Measurements from ENCODE around the gene DBF4B. TPM values are rescaled to one million over a fixed set of nuclear protein-coding genes. Genes with fewer than 3 reads are reported as not detected.
A peak's percentile ranks its signal among the peaks of the same experiment; 100 is the strongest.

DBF4B gene
- total RNA-seq, 2 donors from 2014 or later: 31.1 to 44.9 TPM

GRCh38 chr17:44773140-44773539 is 64.7 kb downstream of the DBF4B start:
- Mint-ChIP-seq H3K4me1 (peaks cover 4% of the 10 kb centered on the region), H3K27me3 (ENCODE audit: insufficient read depth) (peaks cover 39% of the 10 kb centered on the region), H3K9me3 (no peaks in the 10 kb centered on the region), H3K36me3 (ENCODE audit: low read depth) (no peaks in the 10 kb centered on the region), H3K4me3 (no peak overlapping the region), H3K27ac (no peak overlapping the region)
- TF ChIP-seq, protein P1, sequence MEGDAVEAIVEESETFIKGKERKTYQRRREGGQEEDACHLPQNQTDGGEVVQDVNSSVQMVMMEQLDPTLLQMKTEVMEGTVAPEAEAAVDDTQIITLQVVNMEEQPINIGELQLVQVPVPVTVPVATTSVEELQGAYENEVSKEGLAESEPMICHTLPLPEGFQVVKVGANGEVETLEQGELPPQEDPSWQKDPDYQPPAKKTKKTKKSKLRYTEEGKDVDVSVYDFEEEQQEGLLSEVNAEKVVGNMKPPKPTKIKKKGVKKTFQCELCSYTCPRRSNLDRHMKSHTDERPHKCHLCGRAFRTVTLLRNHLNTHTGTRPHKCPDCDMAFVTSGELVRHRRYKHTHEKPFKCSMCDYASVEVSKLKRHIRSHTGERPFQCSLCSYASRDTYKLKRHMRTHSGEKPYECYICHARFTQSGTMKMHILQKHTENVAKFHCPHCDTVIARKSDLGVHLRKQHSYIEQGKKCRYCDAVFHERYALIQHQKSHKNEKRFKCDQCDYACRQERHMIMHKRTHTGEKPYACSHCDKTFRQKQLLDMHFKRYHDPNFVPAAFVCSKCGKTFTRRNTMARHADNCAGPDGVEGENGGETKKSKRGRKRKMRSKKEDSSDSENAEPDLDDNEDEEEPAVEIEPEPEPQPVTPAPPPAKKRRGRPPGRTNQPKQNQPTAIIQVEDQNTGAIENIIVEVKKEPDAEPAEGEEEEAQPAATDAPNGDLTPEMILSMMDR (conservative IDR thresholded peaks at IDR 0.05): no peak
- Histone ChIP-seq H3K27me3 (ENCODE audit: control insufficient read depth, insufficient read depth, low read length, poor library complexity, severe bottlenecking) (peaks cover 16% of the 10 kb centered on the region), H3K9ac (ENCODE audit: extremely low read depth, low read length, poor library complexity, severe bottlenecking) (no peak overlapping the region), H3K4me1 (ENCODE audit: control insufficient read depth, insufficient read depth, low read length) (peaks cover 7% of the 10 kb centered on the region), H3K9me3 (ENCODE audit: control insufficient read depth, low read length) (no peaks in the 10 kb centered on the region), H3K36me3 (ENCODE audit: control insufficient read depth, insufficient read depth, low read length) (no peaks in the 10 kb centered on the region), H3K4me3 (ENCODE audit: low read length) (no peak overlapping the region), H3K27ac (ENCODE audit: low read depth, low read length) (no peak overlapping the region)
- DNase-seq: no peak
- WGBS, 2 experiments (ENCODE audit: insufficient coverage in 1 of 2, insufficient read length in 1 of 2): 88% methylated on average over 6 of the region's 6 CpGs

DNA sequence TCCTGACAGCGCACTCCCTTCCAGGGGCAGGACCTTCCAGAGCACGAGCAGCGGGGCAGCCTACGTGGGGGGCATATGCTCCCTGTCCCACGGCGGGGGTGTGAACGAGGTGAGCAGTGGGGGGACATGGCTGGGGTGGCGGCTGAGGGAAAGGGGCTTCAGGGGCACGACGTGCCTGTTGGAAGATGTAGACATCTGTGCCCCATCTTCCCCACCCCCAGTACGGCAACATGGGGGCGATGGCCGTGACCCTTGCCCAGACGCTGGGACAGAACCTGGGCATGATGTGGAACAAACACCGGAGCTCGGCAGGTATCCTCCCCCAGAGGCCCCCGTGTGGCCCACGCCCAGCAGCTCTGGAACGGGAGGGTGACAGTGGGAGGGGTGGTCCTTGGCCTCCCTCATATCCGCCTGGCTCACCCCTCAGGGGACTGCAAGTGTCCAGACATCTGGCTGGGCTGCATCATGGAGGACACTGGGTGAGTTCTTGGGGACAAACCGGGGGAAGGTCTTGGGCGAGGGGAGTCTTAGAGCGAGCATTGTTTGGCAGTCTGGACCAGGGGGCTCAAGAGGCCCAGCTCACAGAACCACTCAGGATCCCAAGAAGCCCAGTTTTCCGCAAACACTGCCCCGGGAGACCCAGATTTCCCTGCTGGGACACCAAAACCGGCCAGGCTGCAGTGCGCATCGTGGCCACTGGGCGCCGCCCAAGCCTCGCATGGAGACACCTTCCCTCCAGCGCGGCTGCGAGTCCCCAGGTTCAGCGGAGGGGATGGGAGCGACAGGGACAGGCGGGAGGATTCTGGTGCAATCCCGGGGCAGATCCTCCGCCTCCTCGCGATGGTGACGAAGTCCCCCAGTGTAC is 66.0 kb downstream of the DBF4B start:
- H3K36me3 Mint-ChIP-seq (ENCODE audit: low read depth): no peaks in the 10 kb centered on the region
- Histone ChIP-seq H3K27ac (ENCODE audit: low read depth, low read length) (no peak overlapping the region), H3K4me1 (ENCODE audit: control insufficient read depth, insufficient read depth, low read length) (peaks cover 4% of the 10 kb centered on the region), H3K4me3 (ENCODE audit: low read length) (peak overlapping the region; percentile 77), H3K9me3 (ENCODE audit: control insufficient read depth, low read length) (no peaks in the 10 kb centered on the region), H3K9ac (ENCODE audit: extremely low read depth, low read length, poor library complexity, severe bottlenecking) (no peak overlapping the region), H3K36me3 (ENCODE audit: control insufficient read depth, insufficient read depth, low read length) (no peaks in the 10 kb centered on the region), H3K27me3 (ENCODE audit: control insufficient read depth, insufficient read depth, low read length, poor library complexity, severe bottlenecking) (peaks cover 16% of the 10 kb centered on the region)
- H3K9me3 Mint-ChIP-seq: no peaks in the 10 kb centered on the region
- DNase-seq: peak; percentile 100
- 36 to 49% methylated on average over 17 to 42 of the region's 42 CpGs for WGBS, 2 experiments (ENCODE audit: insufficient coverage in 1 of 2, insufficient read length in 1 of 2)
- H3K4me1 Mint-ChIP-seq: no peaks in the 10 kb centered on the region
- peak overlapping the region; percentile 52 for H3K27ac Mint-ChIP-seq
- peaks cover 44% of the 10 kb centered on the region for H3K27me3 Mint-ChIP-seq (ENCODE audit: insufficient read depth)
- TF ChIP-seq, protein P1 (conservative IDR thresholded peaks at IDR 0.05): peak; percentile 96
- H3K4me3 Mint-ChIP-seq: peak overlapping the region; percentile 64

DNA sequence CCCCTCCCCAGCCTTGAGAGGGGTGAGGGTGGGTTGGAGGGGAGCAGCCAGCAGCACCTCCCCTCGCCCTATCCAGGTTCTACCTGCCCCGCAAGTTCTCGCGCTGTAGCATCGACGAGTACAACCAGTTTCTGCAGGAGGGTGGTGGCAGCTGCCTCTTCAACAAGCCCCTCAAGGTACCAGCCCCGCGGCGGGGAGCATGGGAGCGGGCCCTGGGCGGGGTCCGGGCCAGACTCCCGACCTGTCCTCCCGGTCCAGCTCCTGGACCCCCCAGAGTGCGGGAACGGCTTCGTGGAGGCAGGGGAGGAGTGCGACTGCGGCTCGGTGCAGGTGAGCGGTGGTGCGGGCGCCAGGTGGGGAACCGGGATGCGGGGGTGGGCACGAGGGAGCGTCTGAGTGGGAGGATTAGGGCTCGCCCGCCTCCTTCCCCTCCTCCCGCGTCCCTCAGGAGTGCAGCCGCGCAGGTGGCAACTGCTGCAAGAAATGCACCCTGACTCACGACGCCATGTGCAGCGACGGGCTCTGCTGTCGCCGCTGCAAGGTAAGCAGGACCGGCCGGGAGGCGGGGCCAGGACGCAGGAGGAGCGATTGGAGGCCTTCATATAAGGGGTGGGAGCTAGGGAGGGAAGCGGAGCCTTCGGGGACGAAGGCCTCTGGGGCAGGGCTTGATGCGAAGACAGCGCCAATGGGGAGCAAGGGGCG is 66.8 kb downstream of the DBF4B start:
- no peaks in the 10 kb centered on the region for H3K36me3 Mint-ChIP-seq (ENCODE audit: low read depth)

More for the DNA sequence above, 66.8 kb downstream of the DBF4B start:
- peak; percentile 100 for DNase-seq
- no peak overlapping the region for H3K27ac ChIP-seq (ENCODE audit: low read depth, low read length)
- peaks cover 44% of the 10 kb centered on the region for H3K27me3 Mint-ChIP-seq (ENCODE audit: insufficient read depth)
- no peaks in the 10 kb centered on the region for H3K9me3 Mint-ChIP-seq
- H3K27me3 ChIP-seq (ENCODE audit: control insufficient read depth, insufficient read depth, low read length, poor library complexity, severe bottlenecking): peaks cover 16% of the 10 kb centered on the region
- H3K4me1 ChIP-seq (ENCODE audit: control insufficient read depth, insufficient read depth, low read length): peaks cover 4% of the 10 kb centered on the region
- peak overlapping the region; percentile 77 for H3K4me3 ChIP-seq (ENCODE audit: low read length)
- TF ChIP-seq, protein P1 (conservative IDR thresholded peaks at IDR 0.05): peak; percentile 6
- peak overlapping the region; percentile 52 for H3K27ac Mint-ChIP-seq
- no peak overlapping the region for H3K9ac ChIP-seq (ENCODE audit: extremely low read depth, low read length, poor library complexity, severe bottlenecking)
- no peaks in the 10 kb centered on the region for H3K9me3 ChIP-seq (ENCODE audit: control insufficient read depth, low read length)
- peak overlapping the region; percentile 64 for H3K4me3 Mint-ChIP-seq
- H3K4me1 Mint-ChIP-seq: no peaks in the 10 kb centered on the region
- 0 to 1% methylated on average over 15 to 50 of the region's 50 CpGs for WGBS, 2 experiments (ENCODE audit: insufficient coverage in 1 of 2, insufficient read length in 1 of 2)
- no peaks in the 10 kb centered on the region for H3K36me3 ChIP-seq (ENCODE audit: control insufficient read depth, insufficient read depth, low read length)

All from endodermal cell (in vitro differentiated cells).